ENCODE data around the gene MAP3K5.

GRCh38 chr6:136787726-136788068, 4.6 kb downstream of the MAP3K5 start:
- TF ChIP-seq EZH2 (IDR thresholded peaks at IDR 0.05; ENCODE audit: low read length, missing control alignments) (no peak), CTCF (conservative IDR thresholded peaks at IDR 0.05 in 1 of 2, IDR thresholded peaks at IDR 0.05 in 1 of 2; ENCODE audit: low read depth in 1 of 2, low read length in 2 of 2) (no peak)
